Measurements from ENCODE around the gene MMP25.
"Not testable (repeated sequence)": the region's sequence is repeated elsewhere in the genome, so short reads cannot be mapped to it uniquely, and the experiment has no call there.

GRCh38 chr16:3052571-3053329, 6.4 kb downstream of the MMP25 start:
- TF ChIP-seq CTCF (conservative IDR thresholded peaks at IDR 0.05; ENCODE audit: low read length); EZH2phosphoT487 (IDR thresholded peaks at IDR 0.05; ENCODE audit: borderline replicate concordance): not testable (repeated sequence)
